Measurements from ENCODE around the gene ENKUR. TPM values are rescaled to one million over a fixed set of nuclear protein-coding genes. Genes with fewer than 3 reads are reported as not detected.

ENKUR gene
- total and polyA plus RNA-seq, 2 experiments from 2014 or later: 0.44 TPM; not detected in 1

DNA sequence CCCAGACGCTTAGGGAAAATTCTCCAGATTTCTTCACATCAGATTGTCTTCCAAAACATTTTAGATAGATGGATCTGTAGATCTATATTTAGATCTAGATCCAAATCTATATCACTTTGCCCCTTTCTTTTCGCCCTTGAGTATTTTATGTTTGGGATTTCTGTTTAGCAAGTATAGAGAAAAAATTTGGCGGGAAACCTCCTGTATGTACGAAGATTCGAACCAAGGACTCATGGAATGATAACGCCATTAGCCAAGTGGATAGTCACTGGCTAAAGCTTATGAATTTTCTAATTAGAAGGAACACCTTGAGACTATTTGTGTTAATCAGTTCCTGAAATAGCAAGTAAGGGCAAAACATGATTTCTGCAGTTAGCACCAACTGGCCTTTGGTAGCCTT, 1.7 kb upstream of the ENKUR start (continued):
- TF ChIP-seq ETS1 (IDR thresholded peaks at IDR 0.05) (no peak), POLR2AphosphoS5 (IDR thresholded peaks at IDR 0.05; ENCODE audit: low read depth) (no peak), ZNF462 (CRISPR knock-in tag; IDR thresholded peaks at IDR 0.05) (no peak), EZH2phosphoT487 (IDR thresholded peaks at IDR 0.05; ENCODE audit: unreplicated experiment) (no peak)

DNA sequence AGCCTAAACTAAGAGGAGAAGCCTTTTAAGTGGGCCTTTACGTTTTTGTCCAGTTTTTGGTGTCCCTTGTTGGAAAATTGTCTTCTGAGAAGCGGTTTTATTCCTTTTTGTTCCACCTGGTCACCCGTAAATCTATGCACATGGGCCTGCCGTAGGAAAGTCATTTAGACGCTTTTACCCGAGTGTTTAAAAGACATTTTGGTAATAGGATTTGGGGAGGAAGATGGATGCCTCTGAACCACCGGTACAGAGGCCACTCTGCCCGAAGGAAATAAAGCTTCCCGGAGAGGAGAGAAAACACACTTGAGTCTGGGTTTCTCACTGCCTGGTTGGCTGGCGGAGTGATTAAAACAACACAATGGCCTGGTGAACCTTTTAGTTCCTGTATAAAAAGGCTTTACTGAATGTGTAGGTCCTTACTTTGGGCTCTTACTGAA, 1.2 kb upstream of the ENKUR start:
- H3K4me1 ChIP-seq (ENCODE audit: insufficient read depth): peaks cover 10% of the 10 kb centered on the region
- peak overlapping the region; percentile 81 for H2AFZ ChIP-seq
- H3K4me2 ChIP-seq: peak overlapping the region; percentile 83
- DNase-seq (ENCODE audit: low spot score): peak; percentile 33
- no peaks in the 10 kb centered on the region for H3K79me2 ChIP-seq (replicated peaks; ENCODE audit: insufficient read depth)
- H3K27ac ChIP-seq (ENCODE audit: low read depth): peak overlapping the region; percentile 84
- peaks cover 11% of the 10 kb centered on the region for H3K27me3 Mint-ChIP-seq (ENCODE audit: insufficient read depth, low read depth, poor library complexity)
- no peaks in the 10 kb centered on the region for H3K36me3 ChIP-seq (ENCODE audit: insufficient read depth)
- peaks cover 5% of the 10 kb centered on the region; the same call in 2 of the 3 replicates for H3K4me1 Mint-ChIP-seq
- no peaks in the 10 kb centered on the region for H4K20me1 ChIP-seq (replicated peaks; ENCODE audit: insufficient read depth)
- H3K9me2 ChIP-seq (ENCODE audit: insufficient read depth): no peaks in the 10 kb centered on the region
- H3K4me3 Mint-ChIP-seq: peak overlapping the region; percentile 81
- H3K27me3 ChIP-seq (ENCODE audit: insufficient read depth): no peaks in the 10 kb centered on the region
- TF ChIP-seq ETS1 (IDR thresholded peaks at IDR 0.05): no peak
- TF ChIP-seq CREB1 (CRISPR knock-in tag; IDR thresholded peaks at IDR 0.05; ENCODE audit: low read depth): no peak
- TF ChIP-seq NANOG (IDR thresholded peaks at IDR 0.05; ENCODE audit: borderline replicate concordance): no peak
- no peak for TF ChIP-seq JUNB (IDR thresholded peaks at IDR 0.05; ENCODE audit: unreplicated experiment)
- TF ChIP-seq, protein P1, sequence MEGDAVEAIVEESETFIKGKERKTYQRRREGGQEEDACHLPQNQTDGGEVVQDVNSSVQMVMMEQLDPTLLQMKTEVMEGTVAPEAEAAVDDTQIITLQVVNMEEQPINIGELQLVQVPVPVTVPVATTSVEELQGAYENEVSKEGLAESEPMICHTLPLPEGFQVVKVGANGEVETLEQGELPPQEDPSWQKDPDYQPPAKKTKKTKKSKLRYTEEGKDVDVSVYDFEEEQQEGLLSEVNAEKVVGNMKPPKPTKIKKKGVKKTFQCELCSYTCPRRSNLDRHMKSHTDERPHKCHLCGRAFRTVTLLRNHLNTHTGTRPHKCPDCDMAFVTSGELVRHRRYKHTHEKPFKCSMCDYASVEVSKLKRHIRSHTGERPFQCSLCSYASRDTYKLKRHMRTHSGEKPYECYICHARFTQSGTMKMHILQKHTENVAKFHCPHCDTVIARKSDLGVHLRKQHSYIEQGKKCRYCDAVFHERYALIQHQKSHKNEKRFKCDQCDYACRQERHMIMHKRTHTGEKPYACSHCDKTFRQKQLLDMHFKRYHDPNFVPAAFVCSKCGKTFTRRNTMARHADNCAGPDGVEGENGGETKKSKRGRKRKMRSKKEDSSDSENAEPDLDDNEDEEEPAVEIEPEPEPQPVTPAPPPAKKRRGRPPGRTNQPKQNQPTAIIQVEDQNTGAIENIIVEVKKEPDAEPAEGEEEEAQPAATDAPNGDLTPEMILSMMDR (conservative IDR thresholded peaks at IDR 0.05; ENCODE audit: low read depth in 2 of 2): no peak
- no peak for TF ChIP-seq POLR2AphosphoS5 (IDR thresholded peaks at IDR 0.05; ENCODE audit: low read depth)
- no peak for TF ChIP-seq STAT1 (IDR thresholded peaks at IDR 0.05; ENCODE audit: unreplicated experiment)
- no peak for TF ChIP-seq EZH2 (IDR thresholded peaks at IDR 0.05; ENCODE audit: low read depth, unreplicated experiment)
- ATAC-seq: no peak
- no peaks in the 10 kb centered on the region; the same call in 2 of the 3 replicates for H3K36me3 Mint-ChIP-seq (ENCODE audit: low read depth)
- H3K27ac Mint-ChIP-seq: peak overlapping the region; percentile 92
- H3F3A ChIP-seq (replicated peaks; ENCODE audit: low read depth): no peaks in the 10 kb centered on the region
- peak overlapping the region; percentile 64 for H3K4me3 ChIP-seq
- peaks cover 7% of the 10 kb centered on the region; the same call in 2 of the 3 replicates for H3K9me3 Mint-ChIP-seq

All from GM23338 (cell line).